ENCODE data around the gene CASZ1. TPM values are rescaled to one million over a fixed set of nuclear protein-coding genes. Genes with fewer than 3 reads are reported as not detected.

Gene CASZ1
- total and polyA plus RNA-seq, 9 of the 15 experiments (the other 6 are each of a cell fraction or from before 2014, with no cell fraction given) = 0.01 to 4.0 (median 0.76) TPM; not detected in 1

DNA sequence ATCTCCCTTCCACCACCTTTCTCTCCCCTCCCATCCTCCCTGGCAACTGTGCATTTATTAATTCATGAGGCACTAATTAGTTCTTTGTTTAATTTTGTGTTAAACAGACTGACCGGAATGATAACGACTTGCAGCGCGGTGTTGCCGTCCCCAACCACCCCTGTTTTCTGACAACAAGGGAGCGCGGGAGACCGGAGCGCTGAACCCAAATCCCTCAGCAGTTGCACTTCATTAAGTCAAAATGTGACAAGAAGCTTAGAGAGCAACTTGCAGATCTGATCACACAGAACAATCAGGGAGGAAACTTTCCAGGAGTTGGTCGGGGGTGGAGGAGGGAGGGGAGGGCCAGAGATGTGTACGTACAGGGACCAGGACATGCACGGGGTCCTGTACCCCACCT is 89.2 kb downstream of the CASZ1 start (continued):
- TF ChIP-seq NFXL1 (CRISPR knock-in tag; IDR thresholded peaks at IDR 0.05) = no peak

GRCh38 chr1:10706376-10706913 is 90.0 kb downstream of the CASZ1 start:
- TF ChIP-seq YY1 (IDR thresholded peaks at IDR 0.05; ENCODE audit: borderline replicate concordance in 1 of 3, control insufficient read depth in 1 of 3, extremely low read depth in 1 of 3, insufficient read depth in 3 of 3, insufficient read length in 1 of 3, insufficient replicate concordance in 2 of 3, low read depth in 1 of 3, low read length in 2 of 3) (no peak), CEBPG (CRISPR knock-in tag; IDR thresholded peaks at IDR 0.05) (peak; percentile 24; the same call in 1 of the 2 replicates), CEBPG (tag; conservative IDR thresholded peaks at IDR 0.05 in 1 of 2, IDR thresholded peaks at IDR 0.05 in 1 of 2) (no peak), TARDBP (IDR thresholded peaks at IDR 0.05) (no peak)
- no peak for DNase-seq (ENCODE audit: extremely low read depth in 1 of 4, low spot score in 3 of 4)
- no peak overlapping the region for H3K27ac ChIP-seq (ENCODE audit: extremely low read depth, low read depth, low read length)
- POLR2A ChIA-PET = no interaction called here
- no peak overlapping the region for H3K9ac ChIP-seq (ENCODE audit: insufficient read depth in 1 of 2, low read depth in 2 of 2, low read length in 2 of 2)
- 2% methylated on average over 14 of the region's 16 CpGs for WGBS (ENCODE audit: insufficient coverage, low coverage, missing lambda C conversion rate)
- intact Hi-C loops (cut with micrococcal nuclease) (no loop called here), in situ Hi-C loops (cut with MboI) (no loop called here)
- no peaks in the 10 kb centered on the region for H3K9me1 ChIP-seq (ENCODE audit: control insufficient read depth, insufficient read depth, low read length)
- peaks cover 36% of the 10 kb centered on the region for H4K20me1 ChIP-seq (replicated peaks; ENCODE audit: control insufficient read depth, insufficient read depth, low read length)
- H3K27me3 ChIP-seq (ENCODE audit: control insufficient read depth in 2 of 2, insufficient read depth in 2 of 2, low read length in 2 of 2) = peaks cover 84 to 96% of the 10 kb centered on the region in 2 experiments
- H3K9me3 ChIP-seq (replicated peaks; ENCODE audit: control insufficient read depth, insufficient read depth, low read depth, low read length) = no peaks in the 10 kb centered on the region
- no peak for FAIRE-seq
- H3K4me3 ChIP-seq = no peak overlapping the region
- no peak for ATAC-seq
- H3K79me2 ChIP-seq (ENCODE audit: control insufficient read depth, insufficient read depth, low read length) = no peaks in the 10 kb centered on the region
- no peak overlapping the region for H2AFZ ChIP-seq (ENCODE audit: low read depth, low read length)
- H3K4me1 ChIP-seq (replicated peaks in 1 of 2; ENCODE audit: control insufficient read depth in 2 of 2, insufficient read depth in 2 of 2, low read length in 2 of 2) = peaks cover 2 to 34% of the 10 kb centered on the region in 2 experiments; a peak in 2 of 5 replicates
- no peaks in the 10 kb centered on the region for H3K36me3 ChIP-seq (ENCODE audit: control insufficient read depth, insufficient read depth, low read length)
- CTCF ChIA-PET (ENCODE audit: low intra/inter-chr PET ratio) = no interaction called here
- BruUV-seq (replicated peaks) = no TSS peak
- H3K4me2 ChIP-seq (ENCODE audit: insufficient read depth, low read length) = no peak overlapping the region
